Liver (tissue), 9 donors: ENCODE results near the gene PLA2R1. TPM values are rescaled to one million over a fixed set of nuclear protein-coding genes. Genes with fewer than 3 reads are reported as not detected.
"Not testable (repeated sequence)": the region's sequence is repeated elsewhere in the genome, so short reads cannot be mapped to it uniquely, and the experiment has no call there.

Source experiments
- DNase-seq: peaks from one replicate; pipeline ENCODE4 v3.0.0-alpha.2; 2017; ENCODE audit warnings: low spot score
- H3K27ac ChIP-seq, 2 donors: one replicate each; pipeline ENCODE4 v1.7.0; 2013; ENCODE audit warnings: inconsistent platforms in 2 of 2, low read length in 2 of 2, control low read depth in 1 of 2, low read depth in 1 of 2, mild to moderate bottlenecking in 1 of 2
- H3K27me3 ChIP-seq, 4 donors: one replicate each; pipeline versions ENCODE4 v1.6.1 to v1.7.0; 2013; ENCODE audit warnings: low read length in 3 of 4, inconsistent platforms in 1 of 4, mild to moderate bottlenecking in 1 of 4, moderate library complexity in 1 of 4; ENCODE audit not compliant: control insufficient read depth in 4 of 4, insufficient read depth in 4 of 4
- H3K36me3 ChIP-seq, 4 donors: one replicate each; pipeline versions ENCODE4 v1.6.1 to v1.7.0; 2013; ENCODE audit warnings: low read length in 3 of 4, mild to moderate bottlenecking in 3 of 4, low read depth in 1 of 4, moderate library complexity in 1 of 4; ENCODE audit not compliant: control insufficient read depth in 4 of 4, insufficient read depth in 3 of 4
- H3K4me1 ChIP-seq, 4 donors: one replicate each; pipeline versions ENCODE4 v1.6.1 to v1.7.0; 2013; ENCODE audit warnings: low read length in 3 of 4, mild to moderate bottlenecking in 3 of 4, moderate library complexity in 1 of 4; ENCODE audit not compliant: control insufficient read depth in 4 of 4, insufficient read depth in 4 of 4
- H3K4me3 ChIP-seq, 3 donors: one replicate each; pipeline versions ENCODE4 v1.6.1 to v1.7.0; 2013; ENCODE audit warnings: low read length in 3 of 3, control low read depth in 1 of 3, low read depth in 1 of 3, mild to moderate bottlenecking in 1 of 3
- H3K9ac ChIP-seq, 2 donors: one replicate each; pipeline ENCODE4 v1.7.0; 2013; ENCODE audit warnings: low read length in 2 of 2, mild to moderate bottlenecking in 2 of 2, moderate library complexity in 2 of 2, control low read depth in 1 of 2, low read depth in 1 of 2
- H3K9me3 ChIP-seq, 4 donors: one replicate each; pipeline versions ENCODE4 v1.6.1 to v1.7.0; 2013; ENCODE audit warnings: low read length in 3 of 4; ENCODE audit not compliant: control insufficient read depth in 4 of 4
- ATF3 ChIP-seq: IDR thresholded peaks from 2 replicates; pipeline ENCODE4 v1.6.1; 2016; ENCODE audit warnings: antibody characterized with exemption
- CTCF ChIP-seq: fragments of 150-350 bp; IDR thresholded peaks from 2 replicates; pipeline ENCODE4 v1.5.1; 2017; ENCODE audit warnings: improper control_type of control experiment, low read depth, low read length; ENCODE audit not compliant: missing input control
- EGR1 ChIP-seq, 2 donors: IDR thresholded peaks; 2 replicates each; pipeline ENCODE4 v1.6.1; 2016 to 2018; ENCODE audit warnings: antibody characterized with exemption in 2 of 2, low read depth in 2 of 2
- FOXA1 ChIP-seq: IDR thresholded peaks from 2 replicates; pipeline ENCODE4 v1.6.1; 2016; ENCODE audit warnings: antibody characterized with exemption
- FOXA2 ChIP-seq: IDR thresholded peaks from 2 replicates; pipeline ENCODE4 v1.6.1; 2016; ENCODE audit warnings: antibody characterized with exemption
- GABPA ChIP-seq, 2 donors: IDR thresholded peaks in 1 of 2; conservative IDR thresholded peaks in 1 of 2; 2 replicates each; pipeline ENCODE4 v1.6.1; 2016; ENCODE audit warnings: antibody characterized with exemption in 2 of 2, mild to moderate bottlenecking in 1 of 2, moderate library complexity in 1 of 2
- HNF4A ChIP-seq, 2 donors: conservative IDR thresholded peaks; 2 replicates each; pipeline ENCODE4 v1.6.1; 2016; ENCODE audit warnings: antibody characterized with exemption in 2 of 2, mild to moderate bottlenecking in 2 of 2
- HNF4G ChIP-seq: IDR thresholded peaks from 2 replicates; pipeline ENCODE4 v1.6.1; 2016; ENCODE audit warnings: antibody characterized with exemption
- JUND ChIP-seq, 2 donors: IDR thresholded peaks; 2 replicates each; pipeline ENCODE4 v1.6.1; 2016; ENCODE audit warnings: antibody characterized with exemption in 2 of 2
- NR2F2 ChIP-seq: IDR thresholded peaks from 2 replicates; pipeline ENCODE4 v1.6.1; 2016; ENCODE audit warnings: antibody characterized with exemption
- RAD21 ChIP-seq, 2 donors: IDR thresholded peaks; 2 replicates each; pipeline ENCODE4 v1.6.1; 2016; ENCODE audit warnings: antibody characterized with exemption in 2 of 2, mild to moderate bottlenecking in 2 of 2
- RXRA ChIP-seq, 2 donors: IDR thresholded peaks; 2 replicates each; pipeline ENCODE4 v1.6.1; 2017 to 2018; ENCODE audit warnings: antibody characterized with exemption in 2 of 2, mild to moderate bottlenecking in 1 of 2
- SP1 ChIP-seq: IDR thresholded peaks from 2 replicates; pipeline ENCODE4 v1.6.1; 2018; ENCODE audit warnings: antibody characterized with exemption, mild to moderate bottlenecking
- TAF1 ChIP-seq: conservative IDR thresholded peaks from 2 replicates; pipeline ENCODE4 v1.6.1; 2016; ENCODE audit warnings: antibody characterized with exemption, mild to moderate bottlenecking
- YY1 ChIP-seq: IDR thresholded peaks from 2 replicates; pipeline ENCODE4 v1.6.1; 2016; ENCODE audit warnings: antibody characterized with exemption, mild to moderate bottlenecking
- WGBS: extraction: QIAGEN DNeasy Blood & Tissue Kit; methylation state at CpG from one replicate; pipeline ENCODE4 v1.1.7; 2013; 5-methylcytosine and 5-hydroxymethylcytosine counted together
- polyA plus RNA-seq, 2 donors: library from polyadenylated mRNA; stranded (reverse) in 1 of 2; unstranded in 1 of 2; fragments of 200-250 nt in 1 of 2; fragments of >200 nt in 1 of 2; fragmentation: Nextera tagmentation in 1 of 2; extraction: Ambion mirVana in 1 of 2; gene quantifications; one replicate each; pipeline versions ENCODE4 v1.2.1 to v1.2.3, GENCODE V29; 2013 to 2015
- total RNA-seq, 2 donors: library from RNA; depleted of rRNA; stranded (reverse); fragments of >200 nt; gene quantifications; one replicate each; pipeline ENCODE4 v1.2.3, GENCODE V29; 2014
- TF ChIP-seq, protein P1 (sequence below): IDR thresholded peaks from 2 replicates; pipeline ENCODE4 v1.6.1; 2016; ENCODE audit warnings: antibody characterized with exemption
- TF ChIP-seq, protein P2 (sequence below): IDR thresholded peaks from 2 replicates; pipeline ENCODE4 v1.6.1; 2016; ENCODE audit warnings: antibody characterized with exemption, mild to moderate bottlenecking
- TF ChIP-seq, protein P3 (sequence below): IDR thresholded peaks from 2 replicates; pipeline ENCODE4 v1.6.1; 2016; ENCODE audit warnings: antibody characterized with exemption
- donor health status: healthy.
- donor health status: healthy.
- donor health status: healthy.
- donor health status: healthy.
- donor health status: healthy.

Gene PLA2R1
- total and polyA plus RNA-seq, 4 donors: 0.61 to 2.3 (median 0.66) TPM

- no peaks in the 10 kb centered on the region for H3K4me1 ChIP-seq
- H3K27me3 ChIP-seq: peaks cover 0 to 5% (median 0%) of the 10 kb centered on the region in 4 donors
- H3K4me3 ChIP-seq: no peak overlapping the region
- 88% methylated on average over 1 of the region's 1 CpG for WGBS
- H3K27ac ChIP-seq: no peak overlapping the region
- H3K9me3 ChIP-seq: no peaks in the 10 kb centered on the region
- no peak for DNase-seq
- no peaks in the 10 kb centered on the region for H3K36me3 ChIP-seq
- no peak overlapping the region for H3K9ac ChIP-seq
- TF ChIP-seq, protein P1, sequence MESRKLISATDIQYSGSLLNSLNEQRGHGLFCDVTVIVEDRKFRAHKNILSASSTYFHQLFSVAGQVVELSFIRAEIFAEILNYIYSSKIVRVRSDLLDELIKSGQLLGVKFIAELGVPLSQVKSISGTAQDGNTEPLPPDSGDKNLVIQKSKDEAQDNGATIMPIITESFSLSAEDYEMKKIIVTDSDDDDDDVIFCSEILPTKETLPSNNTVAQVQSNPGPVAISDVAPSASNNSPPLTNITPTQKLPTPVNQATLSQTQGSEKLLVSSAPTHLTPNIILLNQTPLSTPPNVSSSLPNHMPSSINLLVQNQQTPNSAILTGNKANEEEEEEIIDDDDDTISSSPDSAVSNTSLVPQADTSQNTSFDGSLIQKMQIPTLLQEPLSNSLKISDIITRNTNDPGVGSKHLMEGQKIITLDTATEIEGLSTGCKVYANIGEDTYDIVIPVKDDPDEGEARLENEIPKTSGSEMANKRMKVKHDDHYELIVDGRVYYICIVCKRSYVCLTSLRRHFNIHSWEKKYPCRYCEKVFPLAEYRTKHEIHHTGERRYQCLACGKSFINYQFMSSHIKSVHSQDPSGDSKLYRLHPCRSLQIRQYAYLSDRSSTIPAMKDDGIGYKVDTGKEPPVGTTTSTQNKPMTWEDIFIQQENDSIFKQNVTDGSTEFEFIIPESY: no peak
- TF ChIP-seq RAD21 (IDR thresholded peaks at IDR 0.05) (no peak), ATF3 (no peak), YY1 (no peak)
Measured at GRCh38 chr2:159973325-159973724, 89.1 kb downstream of the PLA2R1 start.

DNA sequence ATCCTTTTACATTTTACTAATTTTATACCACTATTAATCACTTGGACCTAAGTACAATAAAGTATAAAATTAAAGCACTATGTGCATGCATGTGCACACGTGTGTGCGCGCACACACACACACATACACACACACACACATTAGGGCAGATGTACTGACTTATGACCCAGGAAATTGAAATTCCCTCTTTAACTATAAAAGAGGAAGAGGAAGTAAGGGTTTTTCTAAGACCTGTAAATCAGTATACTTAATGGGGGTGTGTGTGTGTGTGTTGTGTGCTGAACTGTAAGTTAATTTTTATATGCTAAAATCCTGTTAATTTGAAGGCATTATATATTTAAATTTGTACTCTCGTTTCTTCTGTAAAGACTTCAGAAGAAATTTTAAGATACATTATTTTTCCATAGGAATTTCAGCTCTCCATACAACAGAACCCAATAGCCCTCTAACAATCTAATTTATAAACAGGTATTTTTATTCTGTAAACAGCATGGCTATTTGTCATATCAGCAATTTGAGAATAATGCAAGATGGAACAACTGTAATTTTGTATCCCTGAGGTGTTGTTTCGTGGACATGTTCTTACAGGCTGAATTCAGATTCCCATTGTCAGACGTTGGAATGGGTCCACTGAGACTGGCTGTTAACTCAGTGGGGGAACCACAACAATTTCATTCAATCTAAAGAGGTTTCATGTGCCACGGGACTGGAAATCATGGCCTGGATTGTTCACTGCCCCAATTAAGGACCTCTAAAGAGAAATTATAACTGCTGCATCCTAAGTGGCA, 90.9 kb downstream of the PLA2R1 start:
- no peaks in the 10 kb centered on the region for H3K36me3 ChIP-seq
- H3K27ac ChIP-seq: no peak overlapping the region
- TF ChIP-seq FOXA1: no peak
- TF ChIP-seq ATF3: no peak
- no peak for TF ChIP-seq JUND (IDR thresholded peaks at IDR 0.05)
- no peak for TF ChIP-seq RXRA (IDR thresholded peaks at IDR 0.05)
- no peak for TF ChIP-seq HNF4G
- TF ChIP-seq, protein P1: no peak
- TF ChIP-seq, protein P2, sequence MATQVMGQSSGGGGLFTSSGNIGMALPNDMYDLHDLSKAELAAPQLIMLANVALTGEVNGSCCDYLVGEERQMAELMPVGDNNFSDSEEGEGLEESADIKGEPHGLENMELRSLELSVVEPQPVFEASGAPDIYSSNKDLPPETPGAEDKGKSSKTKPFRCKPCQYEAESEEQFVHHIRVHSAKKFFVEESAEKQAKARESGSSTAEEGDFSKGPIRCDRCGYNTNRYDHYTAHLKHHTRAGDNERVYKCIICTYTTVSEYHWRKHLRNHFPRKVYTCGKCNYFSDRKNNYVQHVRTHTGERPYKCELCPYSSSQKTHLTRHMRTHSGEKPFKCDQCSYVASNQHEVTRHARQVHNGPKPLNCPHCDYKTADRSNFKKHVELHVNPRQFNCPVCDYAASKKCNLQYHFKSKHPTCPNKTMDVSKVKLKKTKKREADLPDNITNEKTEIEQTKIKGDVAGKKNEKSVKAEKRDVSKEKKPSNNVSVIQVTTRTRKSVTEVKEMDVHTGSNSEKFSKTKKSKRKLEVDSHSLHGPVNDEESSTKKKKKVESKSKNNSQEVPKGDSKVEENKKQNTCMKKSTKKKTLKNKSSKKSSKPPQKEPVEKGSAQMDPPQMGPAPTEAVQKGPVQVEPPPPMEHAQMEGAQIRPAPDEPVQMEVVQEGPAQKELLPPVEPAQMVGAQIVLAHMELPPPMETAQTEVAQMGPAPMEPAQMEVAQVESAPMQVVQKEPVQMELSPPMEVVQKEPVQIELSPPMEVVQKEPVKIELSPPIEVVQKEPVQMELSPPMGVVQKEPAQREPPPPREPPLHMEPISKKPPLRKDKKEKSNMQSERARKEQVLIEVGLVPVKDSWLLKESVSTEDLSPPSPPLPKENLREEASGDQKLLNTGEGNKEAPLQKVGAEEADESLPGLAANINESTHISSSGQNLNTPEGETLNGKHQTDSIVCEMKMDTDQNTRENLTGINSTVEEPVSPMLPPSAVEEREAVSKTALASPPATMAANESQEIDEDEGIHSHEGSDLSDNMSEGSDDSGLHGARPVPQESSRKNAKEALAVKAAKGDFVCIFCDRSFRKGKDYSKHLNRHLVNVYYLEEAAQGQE: no peak
- TF ChIP-seq HNF4A (conservative IDR thresholded peaks at IDR 0.05): no peak
- TF ChIP-seq SP1: no peak
- TF ChIP-seq, protein P3, sequence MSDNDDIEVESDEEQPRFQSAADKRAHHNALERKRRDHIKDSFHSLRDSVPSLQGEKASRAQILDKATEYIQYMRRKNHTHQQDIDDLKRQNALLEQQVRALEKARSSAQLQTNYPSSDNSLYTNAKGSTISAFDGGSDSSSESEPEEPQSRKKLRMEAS: no peak
- TF ChIP-seq YY1: no peak
- no peak for TF ChIP-seq EGR1 (IDR thresholded peaks at IDR 0.05; ENCODE audit: low read depth in 2 of 2)
- TF ChIP-seq GABPA (IDR thresholded peaks at IDR 0.05 in 1 of 2, conservative IDR thresholded peaks at IDR 0.05 in 1 of 2): no peak
- no peak for TF ChIP-seq RAD21 (IDR thresholded peaks at IDR 0.05)
- no peak for TF ChIP-seq CTCF
- no peak for TF ChIP-seq FOXA2
- TF ChIP-seq NR2F2: no peak
- TF ChIP-seq TAF1: no peak
- no peaks in the 10 kb centered on the region for H3K4me1 ChIP-seq
- H3K9ac ChIP-seq: no peak overlapping the region
- no peak for DNase-seq
- no peaks in the 10 kb centered on the region for H3K9me3 ChIP-seq
- peaks cover 0 to 5% (median 0%) of the 10 kb centered on the region in 4 donors for H3K27me3 ChIP-seq
- no peak overlapping the region for H3K4me3 ChIP-seq
- 74% methylated on average over 7 of the region's 7 CpGs for WGBS

DNA sequence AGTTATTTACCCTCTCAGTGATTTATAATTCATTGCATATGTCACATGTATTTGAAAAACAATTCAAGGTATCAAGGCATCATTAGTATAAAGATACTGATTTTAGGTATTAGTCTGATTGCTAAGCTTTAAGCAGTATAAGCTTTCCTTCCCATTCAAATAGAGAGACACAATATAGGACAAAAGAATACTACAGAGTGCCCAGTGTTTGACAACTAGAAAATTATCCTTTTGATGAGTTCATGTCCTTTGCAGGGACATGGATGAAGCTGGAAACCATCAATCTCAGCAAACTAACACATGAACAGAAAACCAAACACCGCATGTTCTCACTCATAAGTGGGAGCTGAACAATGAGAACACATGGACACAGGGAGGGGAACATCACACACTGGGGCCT, 91.9 kb downstream of the PLA2R1 start:
- not testable (repeated sequence) for H3K9ac ChIP-seq, H3K27ac ChIP-seq, H3K4me1 ChIP-seq, H3K4me3 ChIP-seq, DNase-seq, H3K9me3 ChIP-seq, H3K27me3 ChIP-seq, H3K36me3 ChIP-seq
- WGBS: 98% methylated on average over 1 of the region's 1 CpG
